Fibroblast of villous mesenchyme (primary cell): Measurements from ENCODE around the gene DOCK4. TPM values are rescaled to one million over a fixed set of nuclear protein-coding genes. Genes with fewer than 3 reads are reported as not detected.

Experiments
- DNase-seq: peaks from one replicate; pipeline ENCODE4 v3.0.0-alpha.2; 2010; ENCODE audit warnings: low read depth
- H3K4me3 ChIP-seq: 2 replicates; pipeline ENCODE4 v1.5.1; 2011; ENCODE audit warnings: low read depth, mild to moderate bottlenecking, low read length
- total RNA-seq: library from RNA; depleted of rRNA; stranded (reverse); fragments of >200 nt; gene quantifications from 2 replicates; pipeline ENCODE4 v1.2.3, GENCODE V29; 2012
- TF ChIP-seq, protein P1 (sequence below): IDR thresholded peaks from 2 replicates; pipeline ENCODE4 v1.5.1; 2012; ENCODE audit warnings: low read depth, mild to moderate bottlenecking, low read length; ENCODE audit not compliant: insufficient read depth

DOCK4 gene
- total RNA-seq, 1 donor: 43.6 TPM

DNA sequence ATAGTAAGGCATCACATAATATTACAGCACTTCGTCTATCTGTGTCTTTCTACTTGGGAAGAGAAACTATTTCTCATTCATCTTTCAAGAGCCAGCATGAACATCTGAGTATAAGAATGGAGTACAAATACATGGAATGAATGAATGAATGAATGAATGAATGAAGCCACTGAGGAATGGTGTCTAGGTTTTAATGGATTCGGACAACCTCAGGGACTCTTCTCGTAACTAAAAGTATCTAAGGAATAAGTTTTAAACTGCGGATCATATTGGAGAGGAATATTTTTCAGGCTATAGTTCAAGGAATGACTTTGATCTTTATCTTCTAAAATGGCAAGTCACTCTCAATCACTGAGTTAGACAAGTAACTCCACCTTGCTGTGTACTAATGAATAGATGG, 199.0 kb downstream of the DOCK4 start:
- DNase-seq: no peak
- no peak overlapping the region for H3K4me3 ChIP-seq
- TF ChIP-seq, protein P1, sequence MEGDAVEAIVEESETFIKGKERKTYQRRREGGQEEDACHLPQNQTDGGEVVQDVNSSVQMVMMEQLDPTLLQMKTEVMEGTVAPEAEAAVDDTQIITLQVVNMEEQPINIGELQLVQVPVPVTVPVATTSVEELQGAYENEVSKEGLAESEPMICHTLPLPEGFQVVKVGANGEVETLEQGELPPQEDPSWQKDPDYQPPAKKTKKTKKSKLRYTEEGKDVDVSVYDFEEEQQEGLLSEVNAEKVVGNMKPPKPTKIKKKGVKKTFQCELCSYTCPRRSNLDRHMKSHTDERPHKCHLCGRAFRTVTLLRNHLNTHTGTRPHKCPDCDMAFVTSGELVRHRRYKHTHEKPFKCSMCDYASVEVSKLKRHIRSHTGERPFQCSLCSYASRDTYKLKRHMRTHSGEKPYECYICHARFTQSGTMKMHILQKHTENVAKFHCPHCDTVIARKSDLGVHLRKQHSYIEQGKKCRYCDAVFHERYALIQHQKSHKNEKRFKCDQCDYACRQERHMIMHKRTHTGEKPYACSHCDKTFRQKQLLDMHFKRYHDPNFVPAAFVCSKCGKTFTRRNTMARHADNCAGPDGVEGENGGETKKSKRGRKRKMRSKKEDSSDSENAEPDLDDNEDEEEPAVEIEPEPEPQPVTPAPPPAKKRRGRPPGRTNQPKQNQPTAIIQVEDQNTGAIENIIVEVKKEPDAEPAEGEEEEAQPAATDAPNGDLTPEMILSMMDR: no peak

DNA sequence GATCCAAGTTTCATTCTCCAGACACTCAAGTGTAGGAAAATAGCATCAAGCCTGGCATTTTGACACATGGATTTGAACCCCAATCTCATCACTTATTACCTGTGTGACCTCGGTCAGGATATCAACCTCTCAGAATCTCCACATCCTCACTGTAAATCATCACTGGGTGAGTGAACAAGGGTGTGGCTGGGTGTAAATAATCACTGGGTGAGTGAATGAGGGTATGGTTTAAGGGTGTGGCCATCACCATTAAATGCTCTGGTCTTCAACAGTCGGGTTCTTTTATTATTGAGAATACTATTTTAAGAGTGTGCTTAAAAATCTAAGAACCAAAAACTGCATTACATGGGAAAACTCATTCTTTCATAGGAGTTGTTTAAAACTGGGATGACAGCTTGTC, 200.1 kb downstream of the DOCK4 start:
- H3K4me3 ChIP-seq: no peak overlapping the region

DNA sequence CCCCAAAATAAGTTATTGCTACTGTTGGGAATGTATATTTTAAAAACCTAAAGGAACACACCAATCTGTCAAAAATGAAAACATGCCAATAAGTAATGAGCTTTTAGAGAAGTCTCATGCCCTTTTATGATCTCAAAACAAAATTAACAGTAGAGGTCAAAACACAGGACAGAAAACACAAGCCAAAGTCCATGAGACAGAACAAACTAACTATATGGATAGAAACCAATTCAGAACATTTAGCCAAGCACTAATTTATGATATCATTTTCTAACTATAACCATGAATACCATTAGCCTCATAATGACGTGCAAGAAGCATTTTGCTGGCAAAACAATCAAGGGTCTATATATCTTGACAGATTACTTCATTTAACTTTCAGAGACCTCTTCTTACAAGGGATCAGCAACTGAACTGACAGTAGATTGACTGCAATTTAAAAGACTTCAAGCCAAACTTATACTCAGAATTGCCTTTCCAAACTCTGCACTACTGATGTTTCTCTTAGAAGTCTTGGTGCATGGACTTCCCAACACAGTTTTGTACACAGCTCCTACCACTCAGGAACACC, 200.9 kb downstream of the DOCK4 start:
- H3K4me3 ChIP-seq: no peak overlapping the region
- TF ChIP-seq, protein P1: no peak
- peak; percentile 13 for DNase-seq

More for the DNA sequence above, 200.1 kb downstream of the DOCK4 start:
- DNase-seq: no peak
- TF ChIP-seq, protein P1: no peak

DNA sequence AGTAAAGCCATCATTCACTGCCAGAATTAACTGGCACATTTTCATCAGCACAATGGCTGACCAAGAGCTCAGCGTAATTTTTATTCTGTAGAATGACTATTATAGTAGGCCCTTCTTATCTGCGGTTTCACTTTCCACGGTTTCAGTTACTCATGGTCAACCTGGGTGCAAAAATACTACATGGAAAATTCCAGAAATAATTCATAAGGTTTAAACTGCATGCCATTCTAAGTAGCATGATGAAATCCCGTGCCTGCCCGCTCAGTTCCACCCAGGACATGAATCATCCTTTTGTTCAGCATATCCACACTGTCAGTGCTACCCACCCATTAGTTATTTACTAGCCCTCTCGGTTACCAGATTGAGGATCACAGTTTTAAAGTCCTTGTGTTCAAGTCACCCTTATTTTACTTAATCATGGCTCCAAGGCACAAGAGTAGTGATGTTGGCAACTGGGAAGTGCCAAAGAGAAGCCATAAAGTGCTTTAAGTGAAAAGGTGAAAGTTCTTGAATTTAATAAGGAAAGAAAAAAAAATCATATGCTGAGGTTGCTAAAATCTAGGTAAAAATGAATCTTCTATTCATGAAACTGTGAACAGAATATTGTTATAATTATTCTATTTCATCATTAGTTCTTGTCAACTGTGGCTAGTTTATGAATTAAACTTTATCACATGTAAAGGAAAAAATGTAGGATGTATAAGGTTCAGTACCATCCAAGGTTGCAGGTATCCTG, 204.9 kb downstream of the DOCK4 start:
- H3K4me3 ChIP-seq: no peak overlapping the region
- TF ChIP-seq, protein P1: no peak
- peak; percentile 82 for DNase-seq

- no peak overlapping the region for H3K4me3 ChIP-seq
- no peak for DNase-seq
- TF ChIP-seq, protein P1: no peak
Measured at GRCh38 chr7:111998326-111998725, 207.9 kb downstream of the DOCK4 start.

DNA sequence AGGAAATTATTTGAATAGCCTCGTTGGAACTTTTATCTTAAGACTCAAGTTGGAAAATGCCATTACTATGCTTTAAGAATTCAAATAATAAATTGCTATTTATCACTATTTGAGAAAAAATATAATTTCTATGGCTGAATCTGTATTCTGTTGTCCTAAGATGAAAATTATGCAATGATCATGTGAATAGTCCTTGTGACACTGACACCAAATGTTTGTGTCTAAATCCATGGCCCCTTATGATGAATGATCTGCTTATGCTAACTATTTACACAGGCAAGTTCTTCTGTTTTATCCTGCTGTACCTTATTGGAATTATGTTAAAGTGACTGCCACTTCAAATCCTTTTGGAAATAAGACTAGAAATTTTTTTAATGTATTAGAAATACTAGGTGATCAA, 208.7 kb downstream of the DOCK4 start:
- no peak overlapping the region for H3K4me3 ChIP-seq
- DNase-seq: no peak
- TF ChIP-seq, protein P1: no peak
